HG02884 (cell line): Measurements from ENCODE around the gene NHS.

Experiments used
- ATAC-seq: cut with Tn5 transposase; IDR thresholded peaks from one replicate; pipeline ENCODE4 v1.9.1; 2021; ENCODE audit warnings: mild to moderate bottlenecking, moderate library complexity; ENCODE audit not compliant: unreplicated experiment

The NHS gene

GRCh38 chrX:17718649-17719165, 343.7 kb downstream of the NHS start:
- no peak for ATAC-seq

DNA sequence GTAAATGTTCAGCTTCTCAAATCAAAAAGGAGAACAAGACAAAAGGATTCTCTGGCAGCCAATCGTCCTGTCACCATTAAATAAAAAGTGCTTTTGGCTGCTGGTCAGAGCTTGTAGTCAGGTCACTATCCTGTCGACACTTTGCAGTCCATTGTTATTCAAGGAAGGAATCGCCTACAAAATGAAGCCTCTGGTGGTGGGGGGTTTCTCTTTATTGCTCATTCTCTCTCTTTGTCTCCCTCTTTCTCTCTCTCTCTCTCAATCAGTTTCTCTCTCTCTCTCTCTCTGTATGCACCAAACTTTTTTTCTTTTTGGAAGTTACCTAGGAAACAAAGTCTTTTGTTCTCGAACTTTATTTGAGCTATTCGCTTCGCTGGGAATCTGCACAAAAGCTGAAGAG, 344.7 kb downstream of the NHS start:
- no peak for ATAC-seq

DNA sequence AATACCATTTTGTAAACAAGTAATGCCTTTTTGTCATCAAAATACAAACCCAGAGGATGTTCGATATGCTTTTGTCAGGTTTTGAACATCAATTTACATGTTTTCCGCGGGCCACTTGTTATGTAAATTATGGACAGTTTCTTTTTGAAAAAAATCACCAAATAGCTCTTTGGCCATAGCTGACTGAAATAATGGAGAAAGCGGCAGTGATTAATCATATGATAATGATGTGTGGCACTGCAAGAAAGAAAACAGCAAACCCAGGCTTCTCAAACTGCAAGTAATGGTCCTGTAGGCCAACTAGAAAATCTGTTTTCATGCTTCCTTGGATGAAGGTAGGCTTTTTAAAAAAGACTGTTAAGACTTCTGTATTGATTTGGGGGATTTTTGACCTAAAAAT, 346.7 kb downstream of the NHS start:
- ATAC-seq, result no peak

DNA sequence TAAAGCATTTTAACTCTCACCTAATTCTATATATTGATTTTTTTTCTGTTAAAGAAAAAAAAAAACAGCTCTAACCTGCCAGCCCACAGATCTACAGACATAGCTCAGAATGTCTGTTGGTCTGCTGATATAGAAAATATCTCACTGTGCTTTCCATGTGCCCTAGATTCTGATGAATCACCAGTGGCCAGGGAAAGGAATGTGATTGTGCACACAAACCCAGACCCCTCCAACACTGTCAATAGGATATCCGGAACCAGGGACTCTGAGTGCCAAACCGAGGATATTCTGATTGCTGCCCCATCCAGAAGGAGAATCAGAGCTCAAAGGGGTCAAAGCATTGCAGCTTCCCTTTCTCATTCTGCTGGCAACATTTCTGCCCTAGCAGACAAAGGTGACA, 350.2 kb downstream of the NHS start:
- ATAC-seq, result no peak

GRCh38 chrX:17732138-17732783, 357.3 kb downstream of the NHS start:
- no peak for ATAC-seq

DNA sequence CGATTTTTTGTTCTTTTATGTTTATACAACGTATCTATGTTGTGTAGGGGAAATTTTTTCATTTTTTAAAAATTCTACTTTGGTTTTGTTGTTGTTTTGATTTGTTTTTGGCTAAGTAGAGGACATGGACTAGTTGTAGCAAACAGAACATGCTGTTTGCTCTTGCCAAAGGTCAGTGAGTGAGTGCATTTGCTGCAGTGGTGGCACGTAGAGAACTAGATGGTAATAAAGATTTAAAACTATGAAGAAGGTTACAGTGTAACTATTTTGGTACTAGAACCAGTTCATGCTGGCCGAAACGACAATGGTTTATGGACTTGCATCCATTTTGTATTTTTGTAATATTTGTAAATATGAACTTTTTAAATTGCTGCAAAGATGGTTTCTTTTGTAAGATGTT, 360.4 kb downstream of the NHS start:
- no peak for ATAC-seq

DNA sequence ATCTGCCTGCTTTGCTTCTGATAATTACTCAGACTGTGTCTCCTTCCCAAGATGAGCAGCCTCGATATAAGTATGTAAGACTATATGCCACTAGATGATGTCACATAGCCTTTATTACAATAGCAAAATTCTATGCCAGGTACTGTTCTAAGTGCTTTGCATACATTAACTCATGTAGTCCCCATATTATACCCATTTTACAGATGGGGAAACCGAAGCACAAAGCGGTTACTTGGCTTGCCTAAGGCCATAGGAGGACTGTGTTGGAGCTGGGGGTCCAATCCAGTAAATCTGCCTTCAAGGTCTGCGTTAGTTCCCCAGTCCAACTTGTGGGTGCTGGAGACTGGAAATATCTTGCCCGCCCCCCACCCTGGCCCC, 361.5 kb downstream of the NHS start:
- ATAC-seq, result no peak

- peak; percentile 69 for ATAC-seq
These were observed 362.1 kb downstream of the NHS start, which contains the start of gene SCML1 for GRCh38 chrX:17736856-17737709. Gene SCML1 (plus strand): TSS chrX:17737493. CDS start chrX:17744187, 6,694 bp downstream.

DNA sequence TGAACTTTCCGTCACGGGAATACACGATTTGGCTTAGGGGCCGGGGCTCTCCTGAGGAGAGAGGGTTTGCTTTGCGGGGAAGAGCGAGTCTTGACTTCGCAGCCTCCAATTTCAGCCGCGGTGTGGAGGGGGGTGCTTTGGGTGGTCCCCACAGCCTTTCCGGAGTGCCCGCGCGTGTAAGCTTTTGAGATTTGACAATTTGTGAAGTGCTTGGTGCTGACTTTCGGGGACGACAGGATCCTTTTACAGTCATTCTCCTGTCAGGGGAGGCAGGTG, 362.6 kb downstream of the NHS start:
- no peak for ATAC-seq

- no peak for ATAC-seq
These were observed 363.1 kb downstream of the NHS start for GRCh38 chrX:17737986-17738713.

DNA sequence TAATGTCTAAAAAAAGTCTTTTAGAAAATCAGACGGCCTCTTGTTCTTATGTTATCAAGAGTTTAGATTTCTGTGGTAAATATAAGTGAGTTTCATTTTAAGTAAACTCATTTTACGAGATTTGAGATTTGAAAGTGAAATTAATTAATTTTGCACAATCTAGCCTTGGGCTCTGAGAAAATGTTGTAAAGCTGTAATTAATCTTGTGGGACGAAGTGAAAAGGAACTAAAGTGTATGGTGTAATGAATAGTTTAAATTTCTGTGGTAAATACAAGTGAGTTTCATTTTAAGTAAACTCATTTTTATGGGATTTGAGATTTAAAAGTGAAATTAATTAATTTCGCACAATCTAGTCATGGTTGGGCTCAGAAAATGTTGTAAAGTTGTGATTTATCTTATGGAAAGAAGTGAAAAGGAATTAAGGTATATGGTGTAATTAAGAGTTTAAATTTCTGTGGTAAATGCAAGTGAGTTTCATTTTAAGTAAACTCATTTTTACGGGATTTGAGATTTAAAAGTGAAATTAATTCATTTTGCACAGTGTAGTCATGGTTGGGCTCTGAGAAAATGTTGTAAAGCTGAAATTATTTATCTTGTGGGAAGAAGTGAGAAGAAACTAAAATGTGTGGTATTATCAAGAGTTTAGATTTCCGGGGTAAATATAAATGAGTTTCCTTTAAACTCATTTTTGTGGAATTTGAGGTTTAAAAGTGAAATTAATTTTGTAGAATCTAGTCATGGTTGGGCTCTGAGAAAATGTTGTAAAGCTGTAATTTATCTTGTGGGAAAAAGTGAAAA, 363.9 kb downstream of the NHS start:
- no peak for ATAC-seq

GRCh38 chrX:17740137-17741122, 365.4 kb downstream of the NHS start:
- no peak for ATAC-seq

DNA sequence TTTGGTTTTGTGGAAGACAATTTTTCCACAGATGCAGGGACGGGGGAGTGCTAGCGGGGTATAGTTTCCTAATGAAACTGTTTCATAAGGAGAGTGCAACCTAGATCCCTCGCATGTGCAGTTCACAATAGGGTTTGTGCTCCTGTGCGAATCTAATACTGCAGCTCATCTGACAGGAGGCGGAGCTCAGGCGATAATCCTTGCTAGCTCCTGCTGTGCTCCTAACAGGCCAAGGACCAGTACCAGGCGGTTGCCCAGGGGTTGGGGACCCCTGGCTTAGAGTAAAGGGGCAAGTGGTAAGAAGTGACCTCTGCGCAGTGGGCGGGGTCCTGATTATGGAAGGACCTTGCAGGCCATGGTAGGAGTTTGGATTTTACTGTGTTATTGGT, 366.1 kb downstream of the NHS start:
- ATAC-seq, result no peak

GRCh38 chrX:17743913-17744312, 368.9 kb downstream of the NHS start:
- no peak for ATAC-seq

GRCh38 chrX:17744896-17745523, 370.0 kb downstream of the NHS start:
- no peak for ATAC-seq

DNA sequence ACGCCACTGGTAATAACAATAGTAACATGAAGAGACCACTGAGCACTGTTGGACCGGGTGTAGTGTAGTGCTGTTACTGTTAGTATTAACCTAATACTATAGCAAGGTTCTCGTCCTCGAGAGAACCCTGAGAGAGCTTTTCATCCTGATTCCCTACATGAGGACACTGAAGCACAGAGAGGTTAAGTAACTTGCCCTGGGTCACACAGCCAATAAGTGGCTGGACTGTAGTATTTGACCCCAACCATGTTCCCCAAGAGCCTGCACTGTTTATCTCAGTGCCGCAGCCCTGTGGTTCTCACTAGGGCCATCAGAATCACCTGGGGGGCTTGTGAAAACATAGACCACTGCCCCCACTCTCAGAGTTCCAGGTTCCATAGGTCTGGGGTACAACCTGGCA, 372.7 kb downstream of the NHS start:
- no peak for ATAC-seq

GRCh38 chrX:17748684-17749083, 373.7 kb downstream of the NHS start:
- no peak for ATAC-seq

GRCh38 chrX:17750436-17750835, 375.4 kb downstream of the NHS start:
- ATAC-seq, result no peak

DNA sequence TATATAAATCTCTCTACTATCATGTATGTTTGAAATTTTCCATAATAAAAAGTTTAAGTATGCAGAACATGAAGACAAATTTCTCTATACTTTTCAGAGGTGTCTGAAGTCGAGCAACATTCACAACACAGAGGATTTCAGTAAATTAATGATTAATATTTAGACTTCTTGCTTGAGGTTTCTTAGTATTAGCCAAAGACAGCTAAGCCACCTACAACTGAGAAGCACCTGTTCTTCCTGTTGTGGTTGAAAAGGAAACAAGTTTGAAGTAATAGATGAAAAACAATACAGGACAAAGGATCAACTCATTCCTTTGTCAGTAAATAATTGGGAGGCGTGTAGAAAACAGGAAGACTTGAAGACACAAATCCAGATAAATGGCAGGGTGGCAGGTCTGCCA, 383.4 kb downstream of the NHS start:
- ATAC-seq, result no peak
